H1 (cell line): Measurements from ENCODE around the gene PGBD5. TPM values are rescaled to one million over a fixed set of nuclear protein-coding genes. Genes with fewer than 3 reads are reported as not detected.

Experiments used
- CTCF ChIA-PET: fragments of 300-600 bp; sonication (Branson Sonifier 250); formaldehyde crosslinking; loops from one replicate; lab custom pipeline; 2021; ENCODE audit not compliant: partially characterized antibody; lab: Charles Lee
- POLR2A ChIA-PET: fragments of 300-600 bp; sonication (Branson Sonifier 250); formaldehyde crosslinking; loops from one replicate; lab custom pipeline; 2021; ENCODE audit warnings: inconsistent platforms; ENCODE audit not compliant: partially characterized antibody; lab: Charles Lee
- DNase-seq, 2 experiments: peaks; one replicate each; pipeline versions ENCODE4 v3.0.0 to v3.0.0-alpha.2; 2010 to 2022; ENCODE audit warnings: low spot score in 2 of 2, low read depth in 1 of 2, mixed read lengths in 1 of 2
- FAIRE-seq: peaks from 2 replicates; lab custom pipeline; 2011; peaks lifted over from hg19 to GRCh38; lab: Jason Lieb, UNC
- H2AFZ ChIP-seq: 2 replicates; pipeline ENCODE4 v1.8.1; 2012; ENCODE audit warnings: low read length, inconsistent platforms
- H2AK5ac ChIP-seq: 2 replicates; pipeline ENCODE4 v1.6.1; 2013; ENCODE audit warnings: low read depth, low read length
- H2BK120ac ChIP-seq: replicated peaks from 2 replicates; pipeline ENCODE3; 2013; ENCODE audit warnings: low read depth, low read length, inconsistent platforms
- H2BK12ac ChIP-seq: 2 replicates; pipeline ENCODE4 v1.6.1; 2013; ENCODE audit warnings: low read depth, low read length
- H2BK15ac ChIP-seq: 2 replicates; pipeline ENCODE4 v1.6.1; 2013; ENCODE audit warnings: low read length
- H2BK20ac ChIP-seq: 2 replicates; pipeline ENCODE4 v1.6.1; 2013; ENCODE audit warnings: low read length
- H2BK5ac ChIP-seq: 2 replicates; pipeline ENCODE4 v1.6.1; 2013; ENCODE audit warnings: low read depth, low read length
- H3K14ac ChIP-seq: 2 replicates; pipeline ENCODE4 v1.6.1; 2013; ENCODE audit warnings: inconsistent platforms; ENCODE audit not compliant: insufficient read length
- H3K18ac ChIP-seq: 2 replicates; pipeline ENCODE4 v1.6.1; 2013; ENCODE audit warnings: low read length; ENCODE audit errors: extremely low read depth
- H3K23ac ChIP-seq: 2 replicates; pipeline ENCODE4 v1.6.1; 2013; ENCODE audit warnings: inconsistent platforms; ENCODE audit not compliant: insufficient read length
- H3K23me2 ChIP-seq: 2 replicates; pipeline ENCODE4 v1.6.1; 2013; ENCODE audit warnings: low read depth, low read length
- H3K27ac ChIP-seq: 2 replicates; pipeline ENCODE4 v1.6.1; 2011; ENCODE audit warnings: low read depth, low read length, inconsistent platforms
- H3K27me3 ChIP-seq, 4 experiments: replicated peaks in 1 of 4; 1 replicate in 1 of 4; 2 replicates in 3 of 4; pipeline versions ENCODE4 v1.6.1 to v1.8.1; 2011 to 2013; ENCODE audit warnings: low read length in 3 of 4, mild to moderate bottlenecking in 3 of 4, inconsistent platforms in 2 of 4, mixed read lengths in 2 of 4, moderate library complexity in 1 of 4; ENCODE audit not compliant: control insufficient read depth in 3 of 4, insufficient read depth in 3 of 4; ENCODE audit errors: extremely low read depth in 1 of 4
- H3K36me3 ChIP-seq, 4 experiments: 2 replicates each; pipeline versions ENCODE4 v1.6.1 to v1.8.1; 2011 to 2013; ENCODE audit warnings: mild to moderate bottlenecking in 4 of 4, low read length in 3 of 4, moderate library complexity in 2 of 4, control low read depth in 1 of 4, inconsistent platforms in 1 of 4; ENCODE audit not compliant: insufficient read depth in 4 of 4, control insufficient read depth in 2 of 4
- H3K4ac ChIP-seq: replicated peaks from 2 replicates; pipeline ENCODE3; 2013; ENCODE audit warnings: low read length, low read depth, mixed read lengths, inconsistent platforms; ENCODE audit not compliant: insufficient read length
- H3K4me1 ChIP-seq, 4 experiments: replicated peaks in 1 of 4; 1 replicate in 1 of 4; 2 replicates in 3 of 4; pipeline versions ENCODE4 v1.6.1 to v1.8.1; 2011 to 2013; ENCODE audit warnings: low read length in 3 of 4, inconsistent platforms in 2 of 4, mixed read lengths in 1 of 4; ENCODE audit not compliant: insufficient read depth in 4 of 4, control insufficient read depth in 3 of 4
- H3K4me2 ChIP-seq, 2 experiments: 2 replicates each; pipeline versions ENCODE4 v1.6.1 to v1.8.1; 2011 to 2013; ENCODE audit warnings: low read depth in 2 of 2, low read length in 2 of 2, control low read depth in 1 of 2, inconsistent platforms in 1 of 2, mild to moderate bottlenecking in 1 of 2; ENCODE audit not compliant: insufficient read depth in 1 of 2
- H3K4me3 ChIP-seq, 4 experiments: fragments of 200-600, 300-600 bp in 1 of 4; sonication (generic), shearing (Covaris generic), sonication (Bioruptor Twin) in 1 of 4; 2 replicates each; pipeline versions ENCODE4 v1.5.1 to v1.8.1; 2011 to 2016; ENCODE audit warnings: low read length in 4 of 4, low read depth in 3 of 4, control low read depth in 2 of 4, inconsistent platforms in 2 of 4, mild to moderate bottlenecking in 2 of 4, mixed read lengths in 1 of 4, moderate library complexity in 1 of 4; ENCODE audit not compliant: insufficient read depth in 2 of 4; ENCODE audit errors: extremely low read depth in 1 of 4
- H3K56ac ChIP-seq: replicated peaks from 2 replicates; pipeline ENCODE3; 2013; ENCODE audit warnings: low read depth, mild to moderate bottlenecking, mixed read lengths, low read length, inconsistent platforms; ENCODE audit not compliant: insufficient read length
- H3K79me1 ChIP-seq: 2 replicates; pipeline ENCODE4 v1.6.1; 2013; ENCODE audit warnings: low read depth, low read length, control low read depth
- H3K79me2 ChIP-seq, 2 experiments: 2 replicates each; pipeline versions ENCODE4 v1.6.1 to v1.8.1; 2012 to 2013; ENCODE audit warnings: low read length in 2 of 2, mild to moderate bottlenecking in 2 of 2, inconsistent platforms in 1 of 2; ENCODE audit not compliant: insufficient read depth in 2 of 2, control insufficient read depth in 1 of 2
- H3K9ac ChIP-seq, 4 experiments: replicated peaks in 1 of 4; 1 replicate in 1 of 4; 2 replicates in 3 of 4; pipeline versions ENCODE4 v1.6.1 to v1.8.1; 2011 to 2013; ENCODE audit warnings: low read depth in 3 of 4, low read length in 3 of 4, control low read depth in 2 of 4, mild to moderate bottlenecking in 2 of 4, moderate library complexity in 2 of 4, inconsistent platforms in 1 of 4; ENCODE audit errors: extremely low read depth in 1 of 4
- H3K9me3 ChIP-seq, 2 experiments: 2 replicates each; pipeline versions ENCODE4 v1.6.1 to v1.8.1; 2012 to 2013; ENCODE audit warnings: mild to moderate bottlenecking in 2 of 2, moderate library complexity in 2 of 2, control low read depth in 1 of 2, inconsistent platforms in 1 of 2, low read depth in 1 of 2, low read length in 1 of 2, mixed read lengths in 1 of 2; ENCODE audit not compliant: insufficient read depth in 2 of 2
- H4K20me1 ChIP-seq, 2 experiments: replicated peaks in 1 of 2; 2 replicates each; pipeline versions ENCODE3 to v1.8.1; 2011 to 2013; ENCODE audit warnings: inconsistent platforms in 2 of 2, low read length in 2 of 2, mild to moderate bottlenecking in 1 of 2; ENCODE audit not compliant: insufficient read depth in 2 of 2, control insufficient read depth in 1 of 2
- H4K5ac ChIP-seq: 2 replicates; pipeline ENCODE4 v1.6.1; 2013; ENCODE audit warnings: low read length, low read depth, mixed read lengths, inconsistent platforms; ENCODE audit not compliant: insufficient read length
- H4K8ac ChIP-seq: 2 replicates; pipeline ENCODE4 v1.8.0; 2013; ENCODE audit warnings: mild to moderate bottlenecking, moderate library complexity, low read length, inconsistent platforms; ENCODE audit not compliant: insufficient read depth; ENCODE audit errors: extremely low read depth
- H4K91ac ChIP-seq: replicated peaks from 2 replicates; pipeline ENCODE3; 2013; ENCODE audit warnings: low read length, mixed read lengths, inconsistent platforms; ENCODE audit not compliant: insufficient read length
- BACH1 ChIP-seq: IDR thresholded peaks from 2 replicates; pipeline ENCODE4 v1.6.1; 2012; ENCODE audit warnings: low read length, improper control_type of control experiment
- CHD1 ChIP-seq: IDR thresholded peaks from 2 replicates; pipeline ENCODE4 v1.6.1; 2012; ENCODE audit warnings: low read depth, low read length, improper control_type of control experiment
- EGR1 ChIP-seq: IDR thresholded peaks from 2 replicates; pipeline ENCODE4 v1.6.1; 2011; ENCODE audit warnings: low read depth, low read length, borderline replicate concordance
- EZH2 ChIP-seq: fragments of 200-600 bp; sonication (generic); IDR thresholded peaks from 2 replicates; pipeline ENCODE4 v1.7.1; 2012; ENCODE audit warnings: low read depth, mild to moderate bottlenecking, moderate library complexity, low read length, inconsistent platforms; ENCODE audit not compliant: severe bottlenecking
- KDM1A ChIP-seq: fragments of 200-600, 300-600 bp; sonication (generic); IDR thresholded peaks from 2 replicates; pipeline ENCODE4 v1.7.1; 2016; ENCODE audit warnings: mild to moderate bottlenecking, low read length, borderline replicate concordance
- NRF1 ChIP-seq: IDR thresholded peaks from 2 replicates; pipeline ENCODE4 v1.6.1; 2011; ENCODE audit warnings: mild to moderate bottlenecking, low read depth, low read length, improper control_type of control experiment
- PHF8 ChIP-seq: fragments of 200-600 bp; sonication (generic); conservative IDR thresholded peaks from 2 replicates; pipeline ENCODE4 v1.7.1; 2012; ENCODE audit warnings: low read depth, mild to moderate bottlenecking, inconsistent platforms, low read length, moderate library complexity
- POU5F1 ChIP-seq: IDR thresholded peaks from 2 replicates; pipeline ENCODE4 v1.6.1; 2011; ENCODE audit warnings: low read depth, mild to moderate bottlenecking, low read length, moderate library complexity
- SP2 ChIP-seq: IDR thresholded peaks from 2 replicates; pipeline ENCODE4 v1.6.1; 2012; ENCODE audit warnings: mild to moderate bottlenecking, low read length, inconsistent platforms
- WGBS, 2 experiments: shearing (Covaris generic) in 1 of 2; methylation state at CpG; one replicate each; pipeline versions ENCODE4 v1.1.6 to v1.1.7; 2013 to 2015; ENCODE audit warnings: low lambda C conversion rate in 2 of 2, mixed read lengths in 2 of 2, inconsistent platforms in 1 of 2, low coverage in 1 of 2, missing lambda C conversion rate in 1 of 2; ENCODE audit not compliant: insufficient replicate concordance in 2 of 2, insufficient coverage in 1 of 2, insufficient read length in 1 of 2; ENCODE audit errors: extremely low coverage in 1 of 2, missing lambda C conversion rate in 1 of 2; 5-methylcytosine and 5-hydroxymethylcytosine counted together
- polyA plus RNA-seq, 7 experiments: library from polyadenylated mRNA; depleted of rRNA in 3 of 7; stranded (reverse) in 5 of 7; unstranded in 2 of 7; fragments of >200 nt in 5 of 7; fragments of 200-250 nt in 2 of 7; gene quantifications; 1 replicate in 5 of 7; 2 replicates in 1 of 7; 4 replicates in 1 of 7; pipeline versions ENCODE4 v1.2.1 to v1.2.3, GENCODE V29; 2011 to 2013; ENCODE audit warnings: missing spikeins in 2 of 7, mixed read lengths in 2 of 7
- total RNA-seq: library from RNA; stranded (reverse); fragmentation: NEBNext Ultra II Directional; extraction: Animal tissue kit (Norgen Biotek cat#: 25700); gene quantifications from 2 replicates; pipeline ENCODE4 v1.2.1, GENCODE V29; 2021

PGBD5 gene
- total and polyA plus RNA-seq, 2 of the 8 experiments (the other 6 are each of a cell fraction or from before 2014, with no cell fraction given) = 16.3 to 18.4 TPM

GRCh38 chr1:230286166-230286889 lies 139.8 kb downstream of the PGBD5 start:
- Histone ChIP-seq H2BK12ac (0 out of 2 replicates have a peak overlapping the region, but pooled peaks have one; percentile 68), H3K23me2 (no peaks in the 10 kb centered on the region), H3K23ac (no peak overlapping the region), H3K27ac (no peak overlapping the region), H3K79me1 (no peaks in the 10 kb centered on the region), H3K18ac (no peak overlapping the region), H4K91ac (no peak overlapping the region), H2AFZ (no peak overlapping the region), H2BK15ac (no peak overlapping the region), H3K79me2 (no peaks in the 10 kb centered on the region), H3K9ac (no peak overlapping the region), H2BK120ac (no peak overlapping the region), H2AK5ac (0 out of 2 replicates have a peak overlapping the region, but pooled peaks have one; percentile 2), H3K4ac (no peak overlapping the region), H2BK5ac (0 out of 2 replicates have a peak overlapping the region, but pooled peaks have one; percentile 60), H3K36me3 (no peaks in the 10 kb centered on the region), H2BK20ac (0 out of 2 replicates have a peak overlapping the region, but pooled peaks have one; percentile 44), H3K9me3 (no peaks in the 10 kb centered on the region), H3K27me3 (no peaks in the 10 kb centered on the region; a peak in 1 of 7 replicates), H3K4me2 (no peak overlapping the region), H4K8ac (peak overlapping the region; percentile 76; the same call in 1 of the 2 replicates), H3K14ac (no peak overlapping the region), H3K4me1 (peaks cover 0 to 4% (median 0%) of the 10 kb centered on the region in 4 experiments; a peak in 4 of 7 replicates), H3K4me3 (no peak overlapping the region), H4K20me1 (no peaks in the 10 kb centered on the region), H3K56ac (no peak overlapping the region), H4K5ac (no peak overlapping the region)
- ChIA-PET CTCF (no interaction called here), POLR2A (no interaction called here)
- DNase-seq (no peak), FAIRE-seq (no peak)
- WGBS, 2 experiments = 84% methylated on average over 20 of the region's 21 CpGs; no CpG with 5 or more reads in 1 of the 2 experiments
- no peak for TF ChIP-seq PHF8
- TF ChIP-seq KDM1A = no peak
- no peak for TF ChIP-seq EZH2
- TF ChIP-seq EGR1 = no peak
- TF ChIP-seq NRF1 = no peak
- no peak for TF ChIP-seq BACH1
- TF ChIP-seq SP2 = no peak
- no peak for TF ChIP-seq POU5F1
- TF ChIP-seq CHD1 = no peak
